Right forelimb (tissue), 1 donor: ENCODE data around the gene FMO4.
"Not testable (repeated sequence)": the region's sequence is repeated elsewhere in the genome, so short reads cannot be mapped to it uniquely, and the experiment has no call there.

Source experiments
- DNase-seq: peaks from one replicate; pipeline ENCODE4 v3.0.0-alpha.2; 2018

The FMO4 gene

GRCh38 chr1:171313835-171314320, at the start of gene FMO4:
FMO4 (plus strand) TSS chr1:171314183; CDS start chr1:171319826, 5,643 bp downstream.
- DNase-seq: peak; percentile 92

GRCh38 chr1:171265686-171266085, 48.3 kb upstream of the FMO4 start:
- DNase-seq: no peak

- no peak for DNase-seq
Observed at GRCh38 chr1:171266930-171267329, 47.1 kb upstream of the FMO4 start.

GRCh38 chr1:171267391-171267790, 46.6 kb upstream of the FMO4 start:
- no peak for DNase-seq

GRCh38 chr1:171270806-171271205, 43.2 kb upstream of the FMO4 start:
- no peak for DNase-seq

- no peak for DNase-seq
Observed at GRCh38 chr1:171277534-171277933, 36.4 kb upstream of the FMO4 start.

GRCh38 chr1:171279234-171279633, 34.7 kb upstream of the FMO4 start:
- no peak for DNase-seq

- no peak for DNase-seq
Observed at GRCh38 chr1:171279678-171280077, 34.3 kb upstream of the FMO4 start.

- no peak for DNase-seq
Observed at GRCh38 chr1:171280599-171280998, 33.4 kb upstream of the FMO4 start.

GRCh38 chr1:171286032-171286705, 27.8 kb upstream of the FMO4 start:
- DNase-seq: no peak

GRCh38 chr1:171290621-171291020, 23.4 kb upstream of the FMO4 start:
- no peak for DNase-seq

GRCh38 chr1:171292799-171293198, 21.2 kb upstream of the FMO4 start:
- no peak for DNase-seq

- DNase-seq: not testable (repeated sequence)
Observed at GRCh38 chr1:171295383-171295782, 18.6 kb upstream of the FMO4 start.

GRCh38 chr1:171295821-171296220, 18.2 kb upstream of the FMO4 start:
- no peak for DNase-seq

GRCh38 chr1:171296897-171297296, 17.1 kb upstream of the FMO4 start:
- no peak for DNase-seq

GRCh38 chr1:171298696-171299095, 15.3 kb upstream of the FMO4 start:
- DNase-seq: no peak

GRCh38 chr1:171299342-171299741, 14.6 kb upstream of the FMO4 start:
- DNase-seq: no peak

GRCh38 chr1:171300401-171300800, 13.6 kb upstream of the FMO4 start:
- DNase-seq: no peak

GRCh38 chr1:171310661-171311087, 3.3 kb upstream of the FMO4 start:
- no peak for DNase-seq

GRCh38 chr1:171311771-171312558, 2.0 kb upstream of the FMO4 start:
- DNase-seq: no peak

GRCh38 chr1:171313319-171313834, 606 bp upstream of the FMO4 start:
- DNase-seq: no peak

- DNase-seq: no peak
Observed at GRCh38 chr1:171329251-171329650, 15.3 kb downstream of the FMO4 start.

- DNase-seq: no peak
Observed at GRCh38 chr1:171334024-171334640, 20.1 kb downstream of the FMO4 start.

GRCh38 chr1:171335964-171336363, 22.0 kb downstream of the FMO4 start:
- no peak for DNase-seq
